NOMO-1 treated with DMSO at 0.1 percent for 48 hours (cell line): Measurements from ENCODE around the gene AIG1.
"Not testable (repeated sequence)": the region's sequence is repeated elsewhere in the genome, so short reads cannot be mapped to it uniquely, and the experiment has no call there.

Experiments
- DNase-seq: peaks from one replicate; lab custom pipeline; 2025; ENCODE audit not compliant: unreplicated experiment; lab: John Stamatoyannopoulos, UW

AIG1 gene

GRCh38 chr6:143125864-143126573 is 65.3 kb downstream of the AIG1 start:
- DNase-seq, result no peak

GRCh38 chr6:143126574-143126941 is 65.9 kb downstream of the AIG1 start:
- no peak for DNase-seq

GRCh38 chr6:143127941-143128680 is 67.4 kb downstream of the AIG1 start:
- DNase-seq, result no peak

- no peak for DNase-seq
These were observed 68.0 kb downstream of the AIG1 start for GRCh38 chr6:143128681-143129015.

- no peak for DNase-seq
These were observed 70.2 kb downstream of the AIG1 start for GRCh38 chr6:143130928-143131327.

GRCh38 chr6:143135325-143135724 is 74.6 kb downstream of the AIG1 start:
- DNase-seq, result no peak

GRCh38 chr6:143135797-143136561 is 75.3 kb downstream of the AIG1 start:
- no peak for DNase-seq

- DNase-seq, result no peak
These were observed 76.0 kb downstream of the AIG1 start for GRCh38 chr6:143136647-143137046.

- DNase-seq, result no peak
These were observed 78.6 kb downstream of the AIG1 start for GRCh38 chr6:143139239-143139784.

- DNase-seq, result not testable (repeated sequence)
These were observed 79.2 kb downstream of the AIG1 start for GRCh38 chr6:143139884-143140283.

- DNase-seq, result no peak
These were observed 80.1 kb downstream of the AIG1 start for GRCh38 chr6:143140767-143141166.

GRCh38 chr6:143141442-143141841 is 80.8 kb downstream of the AIG1 start:
- DNase-seq, result no peak

- DNase-seq, result no peak
These were observed 85.6 kb downstream of the AIG1 start for GRCh38 chr6:143146186-143146851.

- no peak for DNase-seq
These were observed 89.1 kb downstream of the AIG1 start for GRCh38 chr6:143149771-143150170.

- DNase-seq, result peak; percentile 9
These were observed 89.6 kb downstream of the AIG1 start for GRCh38 chr6:143150281-143150680.

GRCh38 chr6:143151381-143151780 is 90.7 kb downstream of the AIG1 start:
- DNase-seq, result no peak

- DNase-seq, result no peak
These were observed 95.0 kb downstream of the AIG1 start for GRCh38 chr6:143155681-143156080.

- no peak for DNase-seq
These were observed 96.4 kb downstream of the AIG1 start for GRCh38 chr6:143157131-143157530.

GRCh38 chr6:143158113-143158581 is 97.5 kb downstream of the AIG1 start:
- peak; percentile 41 for DNase-seq

- no peak for DNase-seq
These were observed 98.3 kb downstream of the AIG1 start for GRCh38 chr6:143159001-143159400.

GRCh38 chr6:143160015-143160414 is 99.3 kb downstream of the AIG1 start:
- no peak for DNase-seq
